Activated CD4-positive, alpha-beta T cell treated with anti-CD3 and anti-CD28 coated beads, Interleukin-2, Interleukin-6, amounts not matched to agents 100 ng/mL and 50 ng/mL, durations not matched to agents 16 hours and 8 hours (primary cell): Measurements from ENCODE around the gene STK10.
"Not testable (repeated sequence)": the region's sequence is repeated elsewhere in the genome, so short reads cannot be mapped to it uniquely, and the experiment has no call there.

ENCODE experiments used
- DNase-seq: peaks from one replicate; pipeline ENCODE4 v3.0.0-alpha.2; 2020

The STK10 gene

DNA sequence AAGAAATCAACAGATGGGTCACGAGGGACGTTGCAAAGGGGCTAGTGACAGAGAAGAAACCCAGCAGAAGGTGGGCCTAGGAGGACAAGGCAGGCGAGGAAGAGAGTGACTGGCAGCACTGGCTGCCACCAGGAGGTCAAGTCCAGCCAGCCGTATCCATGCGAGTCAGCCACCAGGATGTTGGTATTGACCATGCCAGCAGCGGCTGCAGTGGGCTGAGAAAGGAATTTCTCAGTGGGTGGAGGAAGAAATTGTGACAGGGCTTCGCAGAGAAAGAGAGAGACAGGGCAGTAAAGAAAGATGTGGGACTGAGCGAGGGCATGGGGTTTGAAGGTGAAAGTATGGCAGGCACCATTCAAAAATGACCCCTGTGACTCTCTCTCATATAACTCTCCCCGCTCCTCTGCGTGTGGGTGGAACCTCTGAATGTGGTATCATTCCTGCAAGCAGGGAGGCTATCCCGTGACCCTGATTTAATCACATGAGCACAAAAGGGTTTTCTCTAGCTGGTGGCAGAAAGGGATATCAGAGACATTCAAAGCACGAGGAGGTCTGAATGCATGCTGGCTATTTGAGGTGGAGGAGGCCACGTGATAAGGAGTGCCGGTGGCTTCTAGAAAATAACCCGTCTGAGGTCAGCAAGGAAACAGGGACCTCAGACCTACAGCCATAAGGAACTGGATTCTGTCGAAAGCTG is 136.2 kb downstream of the STK10 start:
- no peak for DNase-seq

DNA sequence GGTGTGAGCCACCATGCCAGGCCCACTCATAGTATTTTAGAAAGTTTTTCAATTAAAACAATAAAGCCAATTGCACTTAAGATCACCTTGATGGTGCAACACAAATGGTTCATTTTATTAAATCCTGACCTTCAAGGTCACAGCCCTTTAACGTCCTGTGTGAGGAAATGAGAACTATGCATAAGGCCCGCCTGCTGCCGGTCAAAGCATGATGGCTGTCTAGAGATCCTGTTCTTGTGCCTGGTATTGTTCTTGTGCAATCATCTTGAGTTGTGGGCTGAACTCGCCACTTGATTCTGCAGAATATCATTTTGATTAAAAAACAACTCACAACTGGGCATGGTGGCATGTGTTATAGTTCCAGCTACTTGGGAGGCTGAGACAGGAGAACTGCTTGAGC is 137.9 kb downstream of the STK10 start:
- DNase-seq = no peak

DNA sequence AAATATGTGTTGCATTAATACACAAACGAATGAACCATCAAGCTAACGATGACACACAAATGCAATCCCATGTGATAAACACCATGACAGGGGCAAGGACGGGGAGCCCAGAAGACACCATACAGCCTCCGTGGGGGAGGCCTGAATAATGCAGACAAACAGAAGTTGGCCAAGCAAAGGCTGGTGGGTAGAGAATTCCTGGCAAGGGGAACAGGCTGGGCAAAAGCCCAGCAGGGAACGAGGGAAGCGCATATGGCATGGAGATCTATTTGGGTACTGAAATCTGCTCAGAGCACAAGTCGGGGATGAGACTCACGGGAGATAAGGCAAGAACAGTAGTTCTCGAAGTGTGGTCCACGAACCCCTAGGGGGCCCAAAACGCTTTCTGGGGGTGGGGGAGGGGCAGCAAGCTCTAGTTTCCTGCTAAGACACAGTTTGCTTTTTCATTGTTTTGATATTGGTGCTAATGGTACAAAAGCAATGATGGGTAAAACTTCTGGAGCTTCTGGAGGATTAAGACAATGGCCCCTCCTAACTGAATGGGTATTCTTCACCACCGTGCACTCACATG is 138.7 kb downstream of the STK10 start:
- no peak for DNase-seq

DNA sequence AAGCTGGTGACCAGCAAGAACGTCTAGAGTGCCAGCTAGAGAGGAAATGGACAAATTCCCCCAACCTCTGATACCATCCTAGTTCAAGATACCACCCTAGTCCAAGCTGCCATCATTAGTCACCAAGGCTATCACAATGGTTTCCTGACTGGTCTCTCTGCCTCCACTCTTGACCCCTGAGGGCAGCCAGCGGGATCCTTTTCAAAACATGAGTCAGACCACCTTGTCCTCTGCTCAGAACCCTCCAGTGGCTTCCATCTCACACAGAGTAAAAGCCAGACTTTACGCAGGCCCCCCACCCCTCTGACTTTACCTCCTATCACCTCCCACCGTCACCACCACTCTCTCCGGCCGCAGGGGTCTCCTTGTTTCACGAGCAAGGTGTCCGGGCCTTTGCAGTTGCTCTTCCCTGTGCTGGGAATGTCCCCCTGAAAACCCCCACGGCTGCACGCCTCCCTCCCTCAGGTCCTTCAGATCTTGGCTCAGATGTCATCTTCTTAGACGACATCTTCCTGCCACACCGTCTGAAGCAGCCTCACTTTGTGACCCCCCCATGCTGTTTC is 139.4 kb downstream of the STK10 start:
- no peak for DNase-seq

- no peak for DNase-seq
Observed at GRCh38 chr5:172048170-172048422, 139.9 kb downstream of the STK10 start.

GRCh38 chr5:172046593-172046992 is 141.4 kb downstream of the STK10 start:
- no peak for DNase-seq

DNA sequence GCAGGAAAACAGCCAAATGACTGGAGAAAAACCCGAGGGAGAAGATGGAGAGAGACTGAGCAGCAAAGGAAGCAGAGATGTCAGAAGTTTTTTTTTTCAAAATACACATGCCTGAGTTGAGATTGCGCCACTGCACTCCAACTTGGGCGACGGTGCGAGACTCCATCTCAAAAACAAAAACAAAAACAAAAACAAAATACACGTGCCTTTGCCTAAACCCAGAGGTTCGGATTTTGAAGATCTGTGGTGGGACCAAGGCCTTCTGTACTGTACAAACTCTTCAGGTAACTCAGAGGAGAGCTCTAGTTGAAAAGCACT is 142.8 kb downstream of the STK10 start:
- no peak for DNase-seq

GRCh38 chr5:172044631-172045314 is 143.3 kb downstream of the STK10 start:
- DNase-seq = no peak

DNA sequence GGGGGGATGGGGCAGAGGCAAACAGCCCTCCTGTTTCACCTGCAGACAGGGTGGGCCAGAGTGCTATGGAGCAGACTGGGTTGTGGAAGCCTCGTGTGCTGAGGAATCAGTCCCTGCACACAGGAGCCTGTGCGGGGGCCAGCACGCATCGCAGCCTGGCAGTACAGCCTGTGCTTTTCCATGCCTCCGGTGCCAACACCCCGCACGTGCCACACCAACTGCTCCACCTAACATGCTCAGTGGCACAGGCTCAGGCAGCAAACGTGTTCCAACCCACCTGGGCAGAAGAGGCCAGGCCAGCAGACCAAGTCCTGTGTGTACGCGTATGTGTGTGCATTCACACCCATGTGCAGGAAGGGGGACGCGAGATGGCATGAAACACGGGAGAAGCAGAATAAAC is 144.2 kb downstream of the STK10 start:
- no peak for DNase-seq

DNA sequence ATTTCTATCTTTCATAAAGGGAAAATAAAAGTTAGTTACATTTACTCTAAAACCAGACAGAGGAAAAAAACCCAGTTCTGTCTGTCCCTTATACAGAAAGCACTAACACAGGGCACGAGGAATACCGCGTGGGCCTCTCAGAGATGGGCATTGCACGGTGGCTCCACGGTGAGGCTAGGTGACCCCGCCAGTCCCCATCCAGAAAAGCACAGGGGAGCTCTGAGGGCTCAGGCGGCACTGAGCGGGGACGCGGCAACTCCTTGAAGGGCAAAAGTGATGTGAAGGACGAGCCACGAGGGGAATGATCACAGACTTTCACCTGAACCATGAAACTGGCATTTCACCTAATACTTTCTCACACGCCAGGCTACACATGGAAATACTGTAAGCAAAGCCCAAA is 145.8 kb downstream of the STK10 start:
- no peak for DNase-seq

DNA sequence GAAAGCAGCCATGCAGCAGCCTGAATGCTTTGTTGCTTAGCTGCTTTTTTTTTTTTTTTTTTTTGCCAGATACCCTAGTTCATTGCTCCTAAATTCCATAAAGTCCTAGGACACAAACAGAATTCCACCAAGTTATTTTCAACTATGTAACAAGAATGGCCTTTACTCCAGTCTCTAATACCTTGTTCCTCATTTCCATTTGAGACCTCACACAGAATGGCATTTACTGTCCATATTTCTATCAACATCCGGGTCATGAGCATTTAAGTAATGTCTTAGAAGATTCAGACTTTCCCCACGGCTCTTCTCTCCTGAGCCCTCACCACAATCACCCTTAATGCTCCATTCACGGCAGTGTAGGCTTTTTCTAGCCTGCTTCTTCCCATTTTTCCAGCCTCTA is 149.9 kb downstream of the STK10 start:
- DNase-seq = no peak

DNA sequence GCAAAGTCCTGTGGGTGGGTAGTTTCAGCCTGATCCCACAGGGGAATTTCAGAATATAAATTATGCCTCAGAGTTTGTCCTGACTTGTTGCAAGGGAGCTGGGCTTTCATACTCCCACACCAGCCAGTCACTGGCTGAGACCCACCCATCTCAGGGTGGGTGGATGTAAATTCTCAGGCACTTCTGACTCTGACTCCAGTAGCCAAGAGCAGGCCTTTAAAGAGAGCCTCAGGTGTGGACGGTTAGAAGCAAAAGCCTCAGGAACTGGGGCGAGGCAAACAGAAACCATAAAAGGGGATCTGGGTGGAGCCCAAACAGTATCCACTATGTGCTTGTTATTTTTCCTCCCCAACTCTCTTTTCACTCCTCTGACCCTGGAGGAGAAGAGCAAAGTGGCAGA is 153.0 kb downstream of the STK10 start:
- no peak for DNase-seq

DNA sequence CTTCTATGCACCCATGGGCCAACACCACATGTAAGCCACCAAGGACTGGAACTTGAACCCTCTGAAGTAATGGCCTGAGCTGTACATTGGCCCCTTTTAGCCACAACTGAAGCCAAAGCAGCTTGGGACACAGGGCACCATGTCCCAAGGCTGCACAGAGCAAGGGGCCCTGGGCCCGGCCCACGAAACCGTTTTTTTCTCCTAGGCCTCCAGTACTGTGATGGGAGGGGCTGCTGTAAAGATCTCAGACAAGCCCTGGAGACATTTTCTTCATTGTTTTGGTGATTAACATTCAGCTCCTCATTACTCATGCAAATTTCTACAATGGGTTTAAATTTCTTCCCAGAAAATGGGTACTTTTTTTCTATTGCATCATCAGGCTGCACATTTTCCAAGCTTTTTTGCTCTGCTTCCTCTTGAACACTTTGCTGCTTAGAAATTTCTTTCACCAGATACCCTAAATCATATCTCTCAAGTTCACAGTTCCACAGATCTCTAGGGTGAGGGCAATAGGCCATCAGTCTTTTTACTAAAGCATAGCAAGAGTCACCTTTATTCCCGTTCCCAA is 156.0 kb downstream of the STK10 start:
- DNase-seq = no peak

GRCh38 chr5:172029876-172030275 is 158.1 kb downstream of the STK10 start:
- DNase-seq = no peak

DNA sequence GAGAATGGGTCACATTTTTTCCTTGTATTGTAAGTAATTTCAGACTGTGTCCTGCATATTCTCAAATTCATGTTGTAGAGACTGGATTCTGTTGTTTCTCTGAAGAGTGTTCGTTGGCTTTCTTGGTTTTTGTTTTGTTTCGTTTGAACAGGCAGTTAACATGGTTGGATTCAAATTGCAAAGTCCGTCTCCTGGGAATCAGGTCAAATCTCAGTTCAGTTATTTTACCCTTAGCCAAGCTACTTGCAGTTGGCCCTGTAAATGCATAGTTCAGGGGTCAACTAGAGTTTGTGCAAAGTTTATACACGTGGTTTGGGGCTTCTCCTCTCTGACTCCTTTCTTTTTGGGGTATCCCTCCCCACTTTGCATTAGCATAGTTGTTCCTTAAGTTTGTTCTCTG is 159.9 kb downstream of the STK10 start:
- no peak for DNase-seq

- not testable (repeated sequence) for DNase-seq
Observed at GRCh38 chr5:172020110-172020786, 167.8 kb downstream of the STK10 start.

- DNase-seq = no peak
Observed at GRCh38 chr5:172015346-172015745, 172.7 kb downstream of the STK10 start.

DNA sequence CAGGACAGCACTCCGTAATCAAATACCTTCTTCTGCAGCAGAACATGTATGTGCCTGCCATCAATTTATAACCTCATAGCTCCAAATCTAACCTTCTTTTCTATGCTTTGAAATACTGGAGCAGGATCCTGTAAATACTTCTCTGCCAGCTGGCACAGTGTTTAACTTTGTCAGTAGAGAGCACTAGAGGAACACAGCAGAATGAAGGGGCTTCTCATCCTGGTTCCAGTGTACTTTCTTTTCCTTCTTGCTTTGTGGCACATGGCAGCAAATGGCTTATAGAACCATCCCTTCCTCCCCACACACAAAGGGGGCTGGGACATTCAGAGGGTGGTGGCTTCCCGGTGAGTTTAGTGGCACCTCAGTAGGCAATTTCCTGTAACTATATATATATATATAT is 177.7 kb downstream of the STK10 start:
- DNase-seq = no peak

DNA sequence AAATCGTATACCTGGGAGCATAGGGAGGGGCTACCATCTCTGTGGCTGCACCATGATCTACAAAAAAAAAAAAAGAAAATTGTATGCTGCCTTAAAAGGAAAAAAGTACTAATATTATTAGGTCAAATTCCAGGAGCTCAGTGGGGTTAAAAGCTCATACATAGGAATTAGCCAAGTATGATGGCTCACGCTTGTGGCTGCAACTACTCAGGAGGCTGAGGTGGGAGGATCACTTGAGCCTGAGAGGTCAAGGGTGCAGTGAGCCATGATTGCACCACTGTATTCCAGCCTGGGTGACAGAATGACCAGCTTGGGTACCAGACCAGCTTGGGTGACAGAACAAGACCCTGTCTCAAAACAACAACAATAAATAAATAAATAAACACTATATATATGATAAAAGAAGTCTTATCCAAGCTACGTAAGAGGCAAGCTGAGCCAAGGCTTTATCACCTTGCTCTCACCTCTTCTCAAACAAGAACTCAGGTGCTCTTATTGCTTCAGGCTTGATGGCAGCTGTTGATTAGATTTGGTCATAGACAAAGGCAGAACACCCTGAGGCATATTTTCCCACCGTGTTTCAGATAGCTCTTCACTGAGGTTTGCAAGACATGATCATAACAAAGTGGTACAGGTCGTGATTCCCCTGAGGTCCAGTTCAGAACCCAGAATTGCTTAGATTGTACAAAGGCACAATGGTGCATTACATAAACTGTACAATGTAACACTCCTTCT is 178.3 kb downstream of the STK10 start:
- no peak for DNase-seq

- DNase-seq = no peak
Observed at GRCh38 chr5:172008689-172009141, 179.3 kb downstream of the STK10 start.

GRCh38 chr5:172008111-172008455 is 179.9 kb downstream of the STK10 start:
- no peak for DNase-seq

DNA sequence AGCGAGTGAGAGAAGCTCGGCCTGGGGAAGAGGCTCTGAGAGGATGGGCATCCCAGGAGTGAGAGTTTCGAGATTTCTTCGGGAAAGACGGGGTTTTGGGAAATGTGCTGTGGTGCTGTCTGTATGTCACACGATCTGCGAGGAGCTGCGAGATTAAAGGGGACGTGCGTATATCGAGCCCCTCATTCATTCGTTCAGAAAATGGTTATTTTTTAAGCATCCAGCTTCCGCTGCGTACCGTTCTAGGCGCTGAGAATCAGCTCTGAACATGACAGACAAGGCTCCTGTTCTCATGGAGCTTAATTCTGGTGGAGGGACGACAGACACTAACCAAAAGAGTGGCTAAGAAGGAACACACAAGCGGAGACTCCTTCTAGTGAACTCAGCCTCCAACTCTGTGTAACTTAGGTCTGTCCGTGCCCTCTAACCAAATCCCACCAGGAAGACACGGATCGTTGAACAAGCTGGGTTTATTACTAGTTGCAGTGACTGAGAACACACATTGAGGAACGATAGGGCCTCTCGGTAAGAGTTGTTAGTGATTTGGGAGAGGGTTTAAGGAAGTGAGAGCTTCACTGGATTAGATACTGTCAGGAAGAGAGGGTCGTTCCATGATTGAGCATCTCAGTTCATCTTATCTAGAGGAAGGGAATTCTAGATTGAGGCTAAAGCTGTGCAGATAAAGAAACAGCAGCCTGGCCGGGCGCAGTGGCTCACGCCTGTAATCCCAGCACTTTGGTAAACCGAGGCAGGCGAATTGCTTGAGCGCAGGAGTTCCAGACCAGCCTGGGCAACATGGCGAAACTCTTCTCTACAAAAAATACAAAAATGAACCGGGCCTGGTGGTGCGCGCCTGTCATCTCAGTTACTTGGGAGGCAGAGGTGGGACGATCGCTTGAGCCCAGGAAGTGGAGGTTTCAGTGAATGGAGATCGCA is 180.6 kb downstream of the STK10 start:
- no peak for DNase-seq
